NCI-H2171 treated with DMSO at 0.1 percent for 48 hours (cell line): Measurements from ENCODE around the gene HHLA2.

Experiments used
- DNase-seq: peaks from one replicate; lab custom pipeline; 2025; lab: John Stamatoyannopoulos, UW

Gene HHLA2

GRCh38 chr3:108393128-108393900 lies 97.0 kb downstream of the HHLA2 start:
- peak; percentile 23 for DNase-seq

DNA sequence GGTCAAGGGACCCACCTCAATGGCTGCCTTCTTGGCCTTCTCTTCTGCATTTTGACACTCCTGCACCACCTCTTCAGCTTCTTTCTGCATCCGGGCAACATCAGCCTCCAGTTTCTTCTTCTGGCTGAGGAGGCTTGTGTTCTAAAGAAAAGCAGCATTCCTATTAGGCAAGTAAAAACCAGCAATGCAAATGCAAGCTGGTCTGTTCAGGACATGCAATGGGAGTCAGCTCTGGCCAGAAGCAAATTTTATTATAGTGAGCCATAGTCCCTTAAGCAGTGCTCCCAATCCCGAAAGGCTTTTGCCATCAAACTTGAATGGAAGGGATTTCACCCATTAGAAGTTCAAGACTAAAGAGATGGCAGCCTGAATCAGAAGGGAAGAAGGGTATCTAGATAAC lies 97.7 kb downstream of the HHLA2 start:
- DNase-seq = no peak

DNA sequence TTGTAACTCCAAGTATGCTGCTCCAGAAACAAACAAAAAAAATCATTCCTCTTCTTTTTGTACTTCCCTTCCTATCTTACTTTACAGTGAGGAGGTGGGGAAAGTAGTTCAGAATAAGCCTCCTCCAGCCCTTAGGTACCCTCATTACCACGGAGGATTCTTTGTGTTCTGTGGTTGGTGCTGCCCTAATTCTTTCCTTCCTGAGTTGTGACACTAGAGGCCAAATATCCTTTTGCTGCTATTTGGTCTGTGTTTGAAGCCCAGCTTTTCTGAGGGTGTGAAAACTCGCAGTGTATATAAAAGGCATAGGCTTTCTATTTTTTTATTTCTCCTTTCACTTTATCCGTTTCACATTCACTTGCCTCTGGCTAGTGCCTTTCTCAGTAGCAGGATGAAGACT lies 98.2 kb downstream of the HHLA2 start:
- no peak for DNase-seq

GRCh38 chr3:108396336-108396735 lies 100.0 kb downstream of the HHLA2 start:
- no peak for DNase-seq

- DNase-seq = no peak
Observed at GRCh38 chr3:108398510-108398909, 102.2 kb downstream of the HHLA2 start.

DNA sequence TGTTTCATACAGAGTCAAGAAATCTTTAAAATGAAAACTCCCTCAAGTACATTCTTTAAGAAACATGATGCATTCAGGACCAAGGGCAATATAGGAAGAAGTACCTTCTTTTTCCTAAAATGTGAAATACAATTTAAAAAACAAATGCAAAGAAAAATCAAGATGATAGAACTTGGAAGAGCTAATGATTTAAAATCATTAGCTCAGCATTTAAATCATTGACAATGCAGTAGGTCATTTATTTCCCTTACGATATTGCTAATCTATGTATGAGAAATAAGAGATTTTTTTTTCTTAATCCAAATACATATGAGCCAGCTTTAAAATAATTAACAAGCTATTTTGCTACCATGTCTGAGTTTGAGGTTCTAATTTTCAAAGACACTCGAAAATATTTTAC lies 105.5 kb downstream of the HHLA2 start:
- no peak for DNase-seq

DNA sequence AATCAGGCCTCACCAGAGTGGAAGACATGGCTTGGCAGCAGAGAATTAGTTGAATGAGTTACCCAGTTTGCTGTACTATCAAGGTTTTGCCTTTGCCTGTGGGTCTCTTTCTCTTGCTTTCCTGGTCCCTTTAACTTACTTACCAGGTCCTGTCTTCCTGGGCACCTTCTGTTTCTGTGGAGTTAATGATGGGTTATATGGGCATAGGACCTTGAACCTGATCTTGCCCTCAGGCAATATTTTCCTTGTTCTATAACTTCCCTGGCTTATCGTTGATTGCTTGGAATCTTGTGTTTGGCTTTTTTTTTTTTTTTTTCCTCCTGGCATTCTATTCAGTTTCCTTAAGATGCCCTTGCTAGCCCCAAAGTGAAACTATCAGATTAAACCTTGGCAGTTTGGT lies 106.8 kb downstream of the HHLA2 start:
- DNase-seq = no peak

DNA sequence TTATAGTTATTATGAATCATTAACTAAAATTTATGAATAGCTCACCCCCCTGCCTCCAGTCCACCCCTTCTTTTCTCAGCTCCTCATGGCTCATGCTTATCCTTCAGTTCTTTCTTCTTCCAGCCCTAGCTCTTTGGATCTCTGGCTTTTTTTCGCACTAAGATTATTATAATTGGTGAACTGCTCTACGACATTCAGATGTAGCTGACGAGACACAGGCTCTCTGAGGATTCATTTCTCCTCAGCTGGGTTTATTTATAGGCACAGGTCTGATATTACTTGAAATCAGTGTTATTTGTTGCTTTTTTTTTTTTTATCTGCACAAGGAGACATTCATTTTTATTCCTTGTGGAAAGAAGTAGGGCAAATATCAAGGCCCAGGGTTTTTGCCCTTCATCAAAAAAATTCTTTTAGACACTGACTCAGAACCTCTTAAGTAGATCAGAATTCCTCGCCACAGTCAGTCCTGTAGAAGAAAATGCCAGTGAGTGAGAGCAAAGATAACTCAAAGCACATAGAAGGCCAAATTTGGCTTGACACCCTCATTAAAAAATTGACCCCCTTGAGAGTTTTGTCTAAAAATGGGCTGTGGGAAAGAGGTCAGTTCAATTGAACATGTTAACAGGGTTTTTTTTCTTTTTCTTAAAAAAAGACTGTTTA lies 107.5 kb downstream of the HHLA2 start:
- DNase-seq = no peak

GRCh38 chr3:108404368-108404767 lies 108.0 kb downstream of the HHLA2 start:
- DNase-seq = peak; percentile 39

- no peak for DNase-seq
Observed at GRCh38 chr3:108406063-108406660, 109.8 kb downstream of the HHLA2 start.

DNA sequence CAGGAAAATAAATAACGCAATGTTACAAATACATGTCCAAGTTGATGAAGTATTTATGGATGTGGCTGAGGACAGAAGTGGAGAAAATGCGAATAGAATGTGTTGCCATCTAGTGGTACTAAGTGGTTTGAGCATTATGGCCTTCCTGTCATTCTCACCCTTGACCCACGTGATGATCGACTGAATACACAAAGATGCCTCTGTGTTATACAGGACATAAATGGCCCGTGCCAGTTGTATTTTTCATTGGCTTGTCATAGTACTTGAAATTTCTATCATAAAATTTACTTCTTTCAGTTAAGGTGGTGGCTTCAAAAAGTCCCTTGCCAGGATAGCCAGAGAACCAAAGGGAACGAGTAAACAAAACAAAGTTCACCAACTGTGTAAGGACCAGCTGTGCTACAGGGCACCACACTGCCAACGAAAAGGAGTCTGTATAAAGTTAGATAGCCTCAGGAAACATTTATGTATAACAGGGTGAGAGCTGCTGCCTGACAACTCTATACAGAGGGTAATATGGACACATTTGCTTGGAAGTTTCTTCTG lies 110.4 kb downstream of the HHLA2 start:
- peak; percentile 46 for DNase-seq

- no peak for DNase-seq
Observed at GRCh38 chr3:108407886-108408285, 111.5 kb downstream of the HHLA2 start.

GRCh38 chr3:108408883-108409799 lies 112.8 kb downstream of the HHLA2 start:
- no peak for DNase-seq

- no peak for DNase-seq
Observed at GRCh38 chr3:108409800-108410178, 113.4 kb downstream of the HHLA2 start.

DNA sequence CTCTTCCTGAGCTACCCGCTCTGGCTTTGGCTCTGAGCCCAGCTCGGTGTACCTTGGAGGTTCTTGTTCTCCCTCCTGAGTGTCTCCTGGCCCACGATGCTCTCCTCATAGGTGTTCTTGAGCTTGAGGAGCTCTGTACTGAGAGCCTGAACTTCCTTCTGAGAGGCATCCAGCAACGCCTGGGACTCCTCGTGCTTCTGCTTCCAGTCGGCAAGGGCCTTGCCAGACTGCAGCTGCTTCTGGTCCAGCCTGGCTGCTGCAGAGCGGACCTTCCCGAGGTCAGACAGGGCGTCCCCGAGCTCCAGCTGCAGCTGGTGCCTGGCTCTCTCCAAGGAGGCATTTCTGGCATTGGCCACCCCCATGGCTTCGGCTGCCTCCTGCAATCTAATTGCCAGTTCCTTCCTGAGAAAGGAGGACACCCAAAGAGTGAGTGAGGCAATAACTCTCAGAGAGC lies 114.2 kb downstream of the HHLA2 start:
- DNase-seq = no peak

DNA sequence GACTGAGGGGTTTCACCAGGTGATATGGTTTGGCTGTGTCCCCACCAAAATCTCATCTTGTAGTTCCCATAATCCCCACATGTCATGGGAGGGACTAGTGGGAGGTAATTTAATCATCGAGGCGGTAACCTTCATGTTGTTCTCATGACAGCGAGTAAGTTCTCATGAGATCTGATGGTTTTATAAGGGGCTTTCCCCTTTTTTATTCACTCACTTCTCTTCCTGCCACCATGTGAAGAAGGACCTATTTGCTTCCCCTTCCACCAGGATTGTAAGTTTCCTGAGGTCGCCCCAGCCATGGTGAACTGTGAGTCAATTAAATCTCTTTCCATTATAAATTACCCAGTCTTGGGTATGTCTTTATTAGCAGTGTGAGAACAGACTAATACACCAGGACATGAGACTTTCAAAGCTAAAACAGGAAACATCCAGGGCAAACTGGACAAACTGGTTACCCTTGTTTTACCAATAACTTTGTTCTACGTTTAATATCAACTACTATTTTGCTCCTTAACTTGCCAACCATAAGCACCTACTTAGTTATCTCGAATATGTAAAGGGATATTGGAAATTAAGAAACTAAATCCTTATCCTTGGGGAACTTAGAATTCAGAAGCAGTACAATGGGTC lies 115.9 kb downstream of the HHLA2 start:
- DNase-seq = no peak

DNA sequence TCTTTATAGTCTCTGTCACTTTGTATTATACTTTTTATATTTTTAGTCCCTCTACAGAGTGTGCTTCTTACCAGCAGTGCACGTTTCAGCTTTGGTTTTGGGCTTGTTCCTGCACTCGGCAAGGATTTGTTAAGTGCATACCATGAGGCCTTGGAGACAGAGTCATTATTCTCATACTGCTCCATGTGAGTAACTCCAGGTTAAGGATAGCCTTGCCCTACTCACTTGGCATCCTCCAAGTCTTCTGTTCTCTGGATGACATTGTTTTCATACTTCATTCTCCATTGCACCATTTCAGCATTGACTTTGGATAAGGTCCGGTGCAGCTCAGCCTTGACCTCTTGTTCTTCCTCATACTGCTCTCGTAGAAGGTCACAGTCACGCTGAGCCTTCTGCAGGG lies 117.7 kb downstream of the HHLA2 start:
- DNase-seq = no peak

- DNase-seq = peak; percentile 39
Observed at GRCh38 chr3:108415661-108416060, 119.3 kb downstream of the HHLA2 start.

- DNase-seq = no peak
Observed at GRCh38 chr3:108416111-108416869, 119.9 kb downstream of the HHLA2 start.

- DNase-seq = no peak
Observed at GRCh38 chr3:108420926-108421325, 124.6 kb downstream of the HHLA2 start.
